ENCODE measurements around the gene CD300LG.

GRCh38 chr17:43809121-43809520 lies 37.9 kb upstream of the CD300LG start:
- TF ChIP-seq CTCF (IDR thresholded peaks at IDR 0.05; ENCODE audit: poor library complexity) (no peak), EZH2 (IDR thresholded peaks at IDR 0.05; ENCODE audit: borderline replicate concordance) (no peak)
